HEK293T (cell line): ENCODE results near the gene B3GNT5.

Source experiments
- CTCF ChIA-PET: fragments of 350-600 bp; formaldehyde crosslinking; extraction: SDS; loops from one replicate; lab custom pipeline; 2021; ENCODE audit warnings: antibody characterized with exemption, inconsistent platforms; lab: Yijun Ruan, JAX
- POLR2A ChIA-PET: fragments of 350-600 bp; formaldehyde crosslinking; extraction: SDS; loops from one replicate; lab custom pipeline; 2020; ENCODE audit warnings: antibody characterized with exemption, inconsistent platforms; lab: Yijun Ruan, JAX
- DNase-seq: peaks from one replicate; pipeline ENCODE4 v3.0.0; 2012; ENCODE audit warnings: mixed read lengths; ENCODE audit errors: extremely low spot score
- ARNT ChIP-seq: fragments of 450-650 bp; IDR thresholded peaks from 2 replicates; pipeline ENCODE4 v1.6.1; 2017; ENCODE audit warnings: mild to moderate bottlenecking
- BHLHE40 ChIP-seq: fragments of 450-650 bp; IDR thresholded peaks from 2 replicates; pipeline ENCODE4 v1.6.1; 2016; ENCODE audit warnings: mild to moderate bottlenecking, moderate library complexity, borderline replicate concordance
- CTBP1 ChIP-seq: fragments of 450-650 bp; IDR thresholded peaks from 2 replicates; pipeline ENCODE4 v1.6.1; 2016; ENCODE audit warnings: borderline replicate concordance
- ELF4 ChIP-seq: fragments of 450-650 bp; IDR thresholded peaks from 2 replicates; pipeline ENCODE4 v1.6.1; 2017; ENCODE audit warnings: antibody characterized with exemption
- FOXA1 ChIP-seq: fragments of 450-650 bp; IDR thresholded peaks from 2 replicates; pipeline ENCODE4 v1.6.1; 2016; ENCODE audit warnings: mild to moderate bottlenecking
- FOXK2 ChIP-seq: fragments of 450-650 bp; IDR thresholded peaks from 2 replicates; pipeline ENCODE4 v1.6.1; 2016; ENCODE audit warnings: mild to moderate bottlenecking
- FOXM1 ChIP-seq: fragments of 450-650 bp; IDR thresholded peaks from 2 replicates; pipeline ENCODE4 v1.6.1; 2017; ENCODE audit warnings: mild to moderate bottlenecking, borderline replicate concordance
- HDGF ChIP-seq: fragments of 450-650 bp; IDR thresholded peaks from 2 replicates; pipeline ENCODE4 v1.6.1; 2017; ENCODE audit warnings: antibody characterized with exemption, borderline replicate concordance
- L3MBTL2 ChIP-seq: fragments of 450-650 bp; conservative IDR thresholded peaks from 2 replicates; pipeline ENCODE4 v1.6.1; 2016; ENCODE audit warnings: mild to moderate bottlenecking
- LEF1 ChIP-seq: fragments of 450-650 bp; IDR thresholded peaks from 2 replicates; pipeline ENCODE4 v1.6.1; 2017; ENCODE audit warnings: mild to moderate bottlenecking, borderline replicate concordance
- NFRKB ChIP-seq: fragments of 450-650 bp; IDR thresholded peaks from 2 replicates; pipeline ENCODE4 v1.6.1; 2016; ENCODE audit warnings: mild to moderate bottlenecking, moderate library complexity
- PKNOX1 ChIP-seq: fragments of 450-650 bp; IDR thresholded peaks from 2 replicates; pipeline ENCODE4 v1.6.1; 2016
- SP1 ChIP-seq: fragments of 450-650 bp; IDR thresholded peaks from 2 replicates; pipeline ENCODE4 v1.6.1; 2017
- SUZ12 ChIP-seq: fragments of 450-650 bp; IDR thresholded peaks from 2 replicates; pipeline ENCODE4 v1.6.1; 2016; ENCODE audit warnings: mild to moderate bottlenecking
- TARDBP ChIP-seq: fragments of 450-650 bp; IDR thresholded peaks from 2 replicates; pipeline ENCODE4 v1.6.1; 2016
- ZNF384 ChIP-seq: fragments of 450-650 bp; IDR thresholded peaks from 2 replicates; pipeline ENCODE4 v1.6.1; 2016

Gene B3GNT5

GRCh38 chr3:183211352-183211751 is 41.7 kb upstream of the B3GNT5 start:
- ChIA-PET POLR2A (no interaction called here), CTCF (no interaction called here)
- DNase-seq = no peak
- no peak for TF ChIP-seq SUZ12
- TF ChIP-seq ARNT = no peak
- TF ChIP-seq TARDBP = no peak
- TF ChIP-seq FOXA1 = no peak
- TF ChIP-seq SP1 = no peak
- TF ChIP-seq L3MBTL2 = no peak
- no peak for TF ChIP-seq NFRKB
- no peak for TF ChIP-seq ELF4
- TF ChIP-seq ZNF384 = no peak
- no peak for TF ChIP-seq FOXK2
- no peak for TF ChIP-seq LEF1
- no peak for TF ChIP-seq CTBP1

DNA sequence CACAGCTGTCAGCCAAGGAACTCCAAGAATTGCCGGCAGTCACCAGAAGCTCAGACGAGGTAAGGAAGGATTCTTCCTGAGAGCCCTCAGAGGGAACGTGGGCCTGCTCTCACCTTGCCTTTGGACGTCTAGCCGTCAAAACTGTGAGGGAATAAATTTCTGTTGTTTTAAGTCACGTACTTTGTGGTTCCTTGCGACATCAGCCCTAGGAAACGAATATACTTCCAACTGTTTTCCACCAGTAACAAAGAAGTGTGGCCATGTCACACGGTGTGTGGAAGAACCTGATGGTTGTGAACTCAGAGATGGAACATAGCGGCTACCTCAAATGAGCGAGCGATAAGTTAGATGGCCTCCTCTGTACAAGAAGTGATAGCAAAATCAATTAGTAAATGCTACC is 41.0 kb upstream of the B3GNT5 start:
- ChIA-PET CTCF (no interaction called here), POLR2A (no interaction called here)
- DNase-seq = no peak
- no peak for TF ChIP-seq ELF4
- no peak for TF ChIP-seq FOXA1
- TF ChIP-seq L3MBTL2 = no peak
- TF ChIP-seq NFRKB = no peak
- no peak for TF ChIP-seq BHLHE40
- no peak for TF ChIP-seq SP1

GRCh38 chr3:183212565-183212964 is 40.5 kb upstream of the B3GNT5 start:
- ChIA-PET POLR2A (no interaction called here), CTCF (no interaction called here)
- no peak for TF ChIP-seq ELF4
- TF ChIP-seq CTBP1 = no peak
- no peak for TF ChIP-seq ARNT
- no peak for TF ChIP-seq SP1
- TF ChIP-seq FOXK2 = no peak
- no peak for TF ChIP-seq FOXA1
- no peak for TF ChIP-seq TARDBP
- TF ChIP-seq NFRKB = no peak
- no peak for TF ChIP-seq PKNOX1
- TF ChIP-seq BHLHE40 = no peak
- no peak for TF ChIP-seq L3MBTL2
- TF ChIP-seq SUZ12 = no peak
- TF ChIP-seq ZNF384 = no peak
- no peak for TF ChIP-seq FOXM1
- TF ChIP-seq LEF1 = no peak
- no peak for TF ChIP-seq HDGF
- no peak for DNase-seq

- ChIA-PET POLR2A (no interaction called here), CTCF (no interaction called here)
- TF ChIP-seq ZNF384 (no peak), NFRKB (no peak)
- DNase-seq = no peak
Observed at GRCh38 chr3:183213415-183214276, 39.4 kb upstream of the B3GNT5 start.

DNA sequence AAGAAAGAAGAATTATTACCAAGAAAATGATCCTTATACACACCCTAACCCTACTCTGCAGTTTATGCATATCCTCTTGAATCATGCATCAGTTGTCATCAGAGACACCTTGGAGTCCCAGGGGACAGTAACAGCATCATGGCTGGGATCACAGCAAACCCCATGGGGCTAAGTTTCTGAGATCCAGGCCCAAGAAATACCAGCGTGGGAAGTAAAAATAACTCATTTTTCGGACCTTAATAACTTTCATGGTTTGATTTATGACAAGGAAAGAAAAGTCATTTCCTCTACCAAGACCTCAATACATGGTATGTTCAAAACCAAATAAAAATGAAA is 38.8 kb upstream of the B3GNT5 start:
- ChIA-PET POLR2A (no interaction called here), CTCF (no interaction called here)
- no peak for TF ChIP-seq HDGF
- no peak for TF ChIP-seq LEF1
- TF ChIP-seq BHLHE40 = no peak
- no peak for TF ChIP-seq FOXA1
- TF ChIP-seq PKNOX1 = no peak
- no peak for TF ChIP-seq NFRKB
- TF ChIP-seq CTBP1 = no peak
- TF ChIP-seq FOXK2 = no peak
- no peak for TF ChIP-seq FOXM1
- TF ChIP-seq L3MBTL2 = no peak
- TF ChIP-seq SP1 = no peak
- no peak for TF ChIP-seq ELF4
- no peak for TF ChIP-seq TARDBP
- TF ChIP-seq ARNT = no peak
- no peak for TF ChIP-seq SUZ12
- no peak for TF ChIP-seq ZNF384
- DNase-seq = no peak

DNA sequence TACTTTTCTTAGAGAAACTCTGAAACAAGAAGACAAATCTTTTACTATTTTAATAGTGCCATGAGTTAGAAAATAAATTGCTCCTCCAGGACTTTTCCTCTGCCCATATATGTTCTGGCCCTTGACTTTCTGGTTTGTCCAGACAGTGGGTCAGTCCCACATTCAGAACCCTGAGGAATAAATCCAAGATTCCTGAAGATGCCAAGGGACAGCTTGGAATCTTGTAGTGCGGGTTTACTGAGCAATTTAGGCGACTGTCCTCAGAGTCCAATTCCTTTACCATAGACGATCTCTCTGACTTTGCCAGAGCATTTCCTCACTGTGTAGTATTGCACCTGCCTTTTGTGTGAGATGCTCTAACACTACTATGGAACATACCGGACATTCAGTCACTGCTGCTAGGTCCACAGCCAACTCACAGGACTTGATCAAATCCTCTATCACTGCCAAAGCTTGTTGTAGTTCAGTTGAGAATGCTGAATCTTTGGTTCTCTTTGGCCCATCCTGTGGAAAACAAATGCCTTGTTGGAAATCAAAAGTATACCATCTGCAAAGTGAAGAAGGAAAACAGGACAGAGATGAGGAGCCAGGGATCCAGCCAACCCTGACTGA is 37.4 kb upstream of the B3GNT5 start:
- CTCF ChIA-PET = no interaction called here
- POLR2A ChIA-PET = no interaction called here
- no peak for TF ChIP-seq ELF4
- no peak for TF ChIP-seq BHLHE40
- no peak for TF ChIP-seq ZNF384
- TF ChIP-seq FOXA1 = no peak
- no peak for DNase-seq
